A172 (cell line): ENCODE results near the gene RGS2. TPM values are rescaled to one million over a fixed set of nuclear protein-coding genes. Genes with fewer than 3 reads are reported as not detected.
A peak's percentile ranks its signal among the peaks of the same experiment; 100 is the strongest.

Source experiments
- DNase-seq: peaks from one replicate; pipeline ENCODE4 v3.0.0-alpha.2; 2015; ENCODE audit warnings: low spot score
- total RNA-seq: library from RNA; depleted of rRNA; stranded (reverse); fragments of >200 nt; shearing (Covaris generic); gene quantifications from 2 replicates; pipeline ENCODE4 v1.2.3, GENCODE V29; 2014; rRNA removed

Gene RGS2
- total RNA-seq, 1 experiment from 2014 or later: 3.8 TPM

DNA sequence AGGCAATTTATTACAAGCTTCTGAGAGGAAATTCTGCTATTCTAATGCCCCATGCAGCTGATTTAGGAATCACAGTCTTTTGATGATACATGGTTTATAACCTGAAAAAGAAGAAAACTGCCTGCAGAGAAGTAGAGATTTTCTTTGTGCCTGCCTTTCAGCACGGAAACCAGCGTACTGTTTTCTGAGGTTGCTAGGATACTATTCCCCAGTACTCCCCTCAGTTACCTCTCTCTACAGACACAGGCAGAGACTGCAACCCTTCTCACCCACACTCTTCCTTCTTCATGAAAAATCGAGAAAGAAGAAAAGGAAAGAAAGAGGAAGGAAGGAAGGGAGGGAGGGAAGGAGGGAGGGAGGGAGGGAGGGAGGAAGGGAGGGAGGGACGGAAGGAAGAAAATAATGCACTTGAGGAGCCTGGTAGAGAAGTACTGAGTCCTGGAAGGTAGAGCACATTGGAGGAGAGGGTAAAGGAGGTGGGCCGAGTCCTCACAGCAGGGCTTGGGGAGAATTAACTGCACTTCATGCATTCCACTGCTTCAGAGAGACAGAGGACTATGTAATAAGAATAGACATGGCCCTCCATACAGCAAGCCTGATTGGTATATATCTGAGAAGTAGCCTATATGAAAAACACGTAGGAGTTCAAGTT is 21.9 kb downstream of the RGS2 start:
- DNase-seq: no peak

GRCh38 chr1:192831706-192832355 is 23.0 kb downstream of the RGS2 start:
- DNase-seq: no peak

DNA sequence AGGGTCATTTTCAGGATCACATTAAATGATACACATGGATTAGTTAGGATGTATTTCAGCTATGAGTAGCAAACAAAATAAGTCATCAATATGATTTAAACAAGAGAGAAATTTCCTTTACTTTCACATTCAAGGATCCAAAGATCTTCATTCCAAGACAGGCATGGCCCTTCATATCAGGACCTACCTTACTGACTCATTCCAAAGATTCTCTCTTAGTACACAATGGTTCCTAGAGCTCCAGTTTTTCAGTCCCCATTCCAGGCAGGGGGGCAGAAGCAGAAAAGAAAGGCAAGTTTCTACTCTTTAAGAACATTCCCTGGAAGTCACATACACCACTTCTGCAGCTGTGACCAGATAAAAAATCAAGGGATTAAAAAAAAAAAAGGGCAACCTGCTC is 23.7 kb downstream of the RGS2 start:
- no peak for DNase-seq

DNA sequence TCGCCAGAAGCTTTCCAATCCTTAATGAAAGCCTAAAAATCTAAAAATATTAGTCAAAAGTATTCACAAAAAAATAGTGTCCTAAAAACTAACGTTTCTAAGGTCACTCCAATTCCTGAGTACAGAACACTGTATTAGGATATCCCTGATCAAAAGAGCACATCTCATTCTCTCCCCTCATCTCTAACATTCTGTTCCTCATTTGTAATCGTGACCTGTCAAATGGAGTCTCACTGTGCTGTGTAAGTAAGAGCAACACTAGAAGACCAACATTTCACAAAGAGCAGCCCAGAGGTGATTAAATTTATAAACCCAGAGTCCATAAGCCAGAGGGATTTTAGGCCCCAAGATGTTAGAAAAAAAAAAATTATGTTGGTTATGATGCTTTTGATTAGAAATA is 26.3 kb downstream of the RGS2 start:
- no peak for DNase-seq

DNA sequence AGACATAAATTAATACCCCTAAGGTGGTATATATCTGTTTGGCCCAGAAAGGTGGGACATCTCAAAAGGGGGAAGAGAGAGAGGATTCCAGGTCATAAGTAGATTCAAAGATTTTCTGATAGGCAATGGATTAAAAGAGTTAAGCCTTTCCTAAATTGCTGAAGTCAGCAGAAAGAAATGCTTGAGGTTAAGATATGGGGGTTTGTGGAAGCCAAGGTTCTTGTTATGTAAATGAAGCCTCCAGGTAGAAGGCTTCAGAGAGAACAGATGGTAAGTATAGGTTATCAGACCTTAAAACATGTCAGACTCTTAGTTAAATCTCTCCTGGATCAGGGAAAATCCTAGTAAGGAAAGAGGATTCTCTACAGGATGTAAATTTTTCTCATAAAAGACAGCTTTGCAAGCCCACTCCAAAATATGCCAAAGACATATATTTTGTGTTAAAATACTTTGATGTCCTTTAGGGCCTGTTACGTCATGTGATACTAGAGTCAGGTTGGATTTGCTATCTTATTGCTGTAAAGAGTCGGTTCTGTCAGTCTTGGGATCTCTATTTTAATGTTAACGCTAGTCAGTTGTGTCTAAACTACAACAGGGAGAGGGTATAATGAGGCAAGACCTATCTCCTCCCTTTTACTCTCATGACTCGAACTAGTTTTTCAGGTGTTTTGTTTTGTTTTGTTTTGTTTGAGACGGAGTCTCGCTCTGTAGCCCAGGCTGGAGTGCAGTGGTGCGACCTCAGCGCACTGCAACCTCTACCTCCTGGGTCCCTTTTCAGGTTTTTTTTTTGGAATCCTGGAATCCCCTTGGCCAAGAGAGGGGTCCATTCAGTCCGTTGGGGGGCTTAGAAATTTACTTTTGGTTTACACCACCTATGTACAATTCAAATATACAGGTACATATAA is 30.6 kb downstream of the RGS2 start:
- DNase-seq: no peak

DNA sequence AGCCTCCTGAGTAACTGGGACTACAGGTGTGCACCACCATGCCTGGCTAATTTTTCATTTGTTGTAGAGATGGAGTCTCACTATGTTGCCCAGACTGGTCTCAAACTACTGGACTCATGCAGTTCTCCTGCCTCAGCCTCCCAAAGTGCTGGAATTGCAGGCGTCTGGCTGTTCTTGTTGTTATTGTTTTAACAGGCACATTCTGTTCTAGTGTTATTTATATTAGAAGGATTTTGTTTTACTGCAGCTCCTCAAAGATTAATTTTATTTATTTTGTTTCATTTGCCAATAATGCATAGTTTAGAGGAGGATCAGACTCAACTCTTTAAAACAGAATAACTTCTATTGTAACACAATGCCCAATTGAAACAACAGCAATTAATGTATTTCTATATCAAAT is 35.5 kb downstream of the RGS2 start:
- no peak for DNase-seq

DNA sequence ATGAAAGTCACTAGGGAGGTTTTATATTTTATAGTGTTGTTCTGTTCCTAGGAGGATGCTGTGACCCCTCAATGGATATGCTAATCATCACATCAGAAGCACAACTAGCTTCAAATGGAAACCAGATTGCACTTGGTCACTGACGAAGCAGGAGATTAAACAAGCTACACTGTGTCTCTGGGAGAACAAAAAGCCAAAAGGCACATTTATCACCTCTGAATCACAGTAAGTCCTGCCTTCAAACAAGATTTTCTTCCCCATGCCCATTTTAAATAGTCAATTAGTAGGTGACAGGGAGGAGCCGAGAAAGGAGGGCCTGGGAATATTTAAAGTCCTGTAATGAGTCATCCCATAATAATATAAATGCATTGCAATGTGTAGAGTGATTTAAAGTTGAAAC is 38.1 kb downstream of the RGS2 start:
- peak; percentile 16 for DNase-seq

GRCh38 chr1:192849011-192849410 is 40.2 kb downstream of the RGS2 start:
- DNase-seq: no peak

- DNase-seq: no peak
Observed at GRCh38 chr1:192849442-192849841, 40.6 kb downstream of the RGS2 start.

GRCh38 chr1:192852001-192852947 is 43.4 kb downstream of the RGS2 start:
- no peak for DNase-seq

GRCh38 chr1:192858456-192858855 is 49.6 kb downstream of the RGS2 start:
- no peak for DNase-seq

- DNase-seq: no peak
Observed at GRCh38 chr1:192859808-192860207, 51.0 kb downstream of the RGS2 start.

GRCh38 chr1:192860478-192861185 is 51.8 kb downstream of the RGS2 start:
- no peak for DNase-seq

DNA sequence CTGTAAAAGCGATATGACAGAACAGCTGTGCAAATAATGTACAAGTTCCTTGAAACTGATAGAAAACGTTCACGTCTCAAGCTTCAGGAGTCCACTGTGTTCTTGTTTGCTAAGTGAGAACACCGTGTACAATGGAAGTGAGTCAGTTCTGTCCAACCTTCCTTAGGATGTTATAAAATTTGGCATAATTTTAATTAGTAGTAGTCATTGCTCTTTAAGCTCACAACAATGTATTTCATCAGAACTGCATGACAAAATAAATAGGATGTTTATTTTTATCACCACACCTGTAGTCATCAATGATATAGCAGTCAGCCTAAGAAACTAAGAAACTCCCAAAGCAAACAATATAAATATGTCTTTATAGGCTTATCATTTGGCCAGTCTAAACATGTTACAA is 53.0 kb downstream of the RGS2 start:
- no peak for DNase-seq

Other genes with a start within 250 kb of the RGS2 start
- not detected in 2 replicates for gene RGS1, start 233.3 kb upstream of the RGS2 start, total RNA-seq
- gene RGS13, start 172.9 kb upstream of the RGS2 start, total RNA-seq: not detected in 2 replicates